ENCODE data around the gene GPALPP1.
"Not testable (repeated sequence)": the region's sequence is repeated elsewhere in the genome, so short reads cannot be mapped to it uniquely, and the experiment has no call there.

GPALPP1 gene, protein sequence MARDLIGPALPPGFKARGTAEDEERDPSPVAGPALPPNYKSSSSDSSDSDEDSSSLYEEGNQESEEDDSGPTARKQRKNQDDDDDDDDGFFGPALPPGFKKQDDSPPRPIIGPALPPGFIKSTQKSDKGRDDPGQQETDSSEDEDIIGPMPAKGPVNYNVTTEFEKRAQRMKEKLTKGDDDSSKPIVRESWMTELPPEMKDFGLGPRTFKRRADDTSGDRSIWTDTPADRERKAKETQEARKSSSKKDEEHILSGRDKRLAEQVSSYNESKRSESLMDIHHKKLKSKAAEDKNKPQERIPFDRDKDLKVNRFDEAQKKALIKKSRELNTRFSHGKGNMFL
- 24.5 to 32.5 (median 25.2) reads per million in 3 donors for total RNA-seq

- Histone ChIP-seq H3K36me3 (ENCODE audit: control insufficient read depth, insufficient read depth, low read length) (no peaks in the 10 kb centered on the region), H3K4me3 (ENCODE audit: insufficient read depth, low read depth, low read length, poor library complexity, severe bottlenecking) (peak within 1 kb of the TSS; percentile 96), H3K27me3 (replicated peaks; ENCODE audit: control insufficient read depth, insufficient read depth, low read length, poor library complexity, severe bottlenecking) (no peaks in the 10 kb centered on the region), H3K27ac (ENCODE audit: insufficient read depth, low read length, poor library complexity, severe bottlenecking) (peak within 1 kb of the TSS; percentile 89), H3K9me3 (ENCODE audit: control insufficient read depth, low read length) (no peaks in the 10 kb centered on the region), H3K4me1 (ENCODE audit: control insufficient read depth, insufficient read depth, low read length, poor library complexity, severe bottlenecking) (peaks cover 16% of the 10 kb centered on the region)
- DNase-seq: peak; percentile 82 to 89 (median 83)
These were observed at the start of gene GPALPP1, which contains the start of gene NUFIP1 for GRCh38 chr13:44989071-44989889. TSS of gene GPALPP1 (plus strand) at chr13:44989538. CDS start at chr13:44989655, 117 bp downstream. TSS of gene NUFIP1 (minus strand) at chr13:44989471. CDS start at chr13:44989436, 35 bp downstream.

DNA sequence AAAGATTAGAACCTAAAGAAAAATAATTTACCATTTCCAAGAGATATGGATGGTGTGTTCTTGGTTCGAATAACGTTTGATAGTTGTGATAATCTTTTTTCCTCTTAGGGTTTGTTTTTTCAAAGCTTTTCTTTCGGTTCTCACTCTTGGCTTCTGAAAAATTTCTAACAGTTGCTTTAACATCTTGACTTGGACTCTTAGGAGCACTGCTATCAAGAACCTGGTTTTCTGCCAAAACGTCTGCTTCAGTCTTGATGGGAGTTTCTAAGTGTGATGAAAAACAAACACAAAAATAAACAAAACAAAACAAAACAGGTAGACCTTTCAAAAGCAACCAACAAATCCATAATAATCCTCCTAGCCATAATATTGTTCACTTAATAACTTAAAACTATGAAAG, 45.9 kb upstream of the GPALPP1 start:
- H3K4me1 ChIP-seq (ENCODE audit: control insufficient read depth, insufficient read depth, low read length, poor library complexity, severe bottlenecking); H3K36me3 ChIP-seq (ENCODE audit: control insufficient read depth, insufficient read depth, low read length); H3K9me3 ChIP-seq (ENCODE audit: control insufficient read depth, low read length); DNase-seq; H3K4me3 ChIP-seq (ENCODE audit: insufficient read depth, low read depth, low read length, poor library complexity, severe bottlenecking); H3K27me3 ChIP-seq (replicated peaks; ENCODE audit: control insufficient read depth, insufficient read depth, low read length, poor library complexity, severe bottlenecking); H3K27ac ChIP-seq (ENCODE audit: insufficient read depth, low read length, poor library complexity, severe bottlenecking): not testable (repeated sequence)

DNA sequence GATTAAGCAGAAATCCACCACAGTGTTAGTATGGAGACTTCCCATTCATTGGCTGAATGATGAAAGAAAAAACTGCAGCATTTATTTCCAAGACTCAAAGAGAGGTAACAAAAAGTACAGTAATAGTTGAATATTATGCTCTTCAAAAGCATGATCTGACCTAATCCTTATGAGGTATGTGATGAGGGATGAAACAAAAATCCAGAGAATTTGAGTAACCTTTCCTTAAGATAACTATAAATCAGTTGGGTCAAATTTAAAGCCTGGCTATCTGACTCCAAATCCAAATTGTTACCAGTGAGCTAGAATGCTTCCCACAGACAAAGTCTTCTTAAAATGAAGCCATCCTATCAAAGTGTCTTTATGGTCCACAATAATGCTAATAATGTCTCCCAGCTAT, 38.2 kb upstream of the GPALPP1 start:
- no peak overlapping the region for H3K4me3 ChIP-seq (ENCODE audit: insufficient read depth, low read depth, low read length, poor library complexity, severe bottlenecking)
- no peak overlapping the region for H3K27ac ChIP-seq (ENCODE audit: insufficient read depth, low read length, poor library complexity, severe bottlenecking)
- no peaks in the 10 kb centered on the region for H3K36me3 ChIP-seq (ENCODE audit: control insufficient read depth, insufficient read depth, low read length)
- H3K27me3 ChIP-seq (replicated peaks; ENCODE audit: control insufficient read depth, insufficient read depth, low read length, poor library complexity, severe bottlenecking): no peaks in the 10 kb centered on the region
- H3K4me1 ChIP-seq (ENCODE audit: control insufficient read depth, insufficient read depth, low read length, poor library complexity, severe bottlenecking): no peaks in the 10 kb centered on the region
- no peaks in the 10 kb centered on the region for H3K9me3 ChIP-seq (ENCODE audit: control insufficient read depth, low read length)
- DNase-seq: no peak

GRCh38 chr13:44952671-44953070, 36.7 kb upstream of the GPALPP1 start:
- Histone ChIP-seq H3K36me3 (ENCODE audit: control insufficient read depth, insufficient read depth, low read length) (no peaks in the 10 kb centered on the region), H3K27ac (ENCODE audit: insufficient read depth, low read length, poor library complexity, severe bottlenecking) (no peak overlapping the region), H3K4me1 (ENCODE audit: control insufficient read depth, insufficient read depth, low read length, poor library complexity, severe bottlenecking) (no peaks in the 10 kb centered on the region), H3K27me3 (replicated peaks; ENCODE audit: control insufficient read depth, insufficient read depth, low read length, poor library complexity, severe bottlenecking) (no peaks in the 10 kb centered on the region), H3K9me3 (ENCODE audit: control insufficient read depth, low read length) (no peaks in the 10 kb centered on the region), H3K4me3 (ENCODE audit: insufficient read depth, low read depth, low read length, poor library complexity, severe bottlenecking) (no peak overlapping the region)
- no peak for DNase-seq

DNA sequence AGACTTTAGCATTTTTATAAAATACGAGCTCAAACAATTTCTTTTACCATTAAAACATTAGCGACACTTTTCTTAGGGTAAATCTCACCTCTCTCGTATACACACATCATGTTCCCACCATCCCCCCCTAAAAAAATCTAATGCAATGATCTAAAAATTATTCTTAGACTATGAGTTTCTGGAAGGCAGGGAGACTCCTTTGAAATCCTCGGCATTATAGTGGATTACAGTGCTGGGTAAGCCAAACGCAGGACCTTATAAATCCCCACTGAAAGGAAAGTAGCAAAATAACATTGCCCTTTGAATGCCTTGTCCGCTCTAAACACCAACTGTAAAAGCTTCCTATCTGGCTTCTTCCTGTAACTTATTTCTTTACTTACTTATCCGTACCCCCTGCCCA, 35.1 kb upstream of the GPALPP1 start:
- H3K27ac ChIP-seq (ENCODE audit: insufficient read depth, low read length, poor library complexity, severe bottlenecking): no peak overlapping the region
- H3K27me3 ChIP-seq (replicated peaks; ENCODE audit: control insufficient read depth, insufficient read depth, low read length, poor library complexity, severe bottlenecking): no peaks in the 10 kb centered on the region
- H3K4me1 ChIP-seq (ENCODE audit: control insufficient read depth, insufficient read depth, low read length, poor library complexity, severe bottlenecking): no peaks in the 10 kb centered on the region
- H3K9me3 ChIP-seq (ENCODE audit: control insufficient read depth, low read length): no peaks in the 10 kb centered on the region
- peaks cover 6% of the 10 kb centered on the region for H3K36me3 ChIP-seq (ENCODE audit: control insufficient read depth, insufficient read depth, low read length)
- no peak for DNase-seq
- no peak overlapping the region for H3K4me3 ChIP-seq (ENCODE audit: insufficient read depth, low read depth, low read length, poor library complexity, severe bottlenecking)

DNA sequence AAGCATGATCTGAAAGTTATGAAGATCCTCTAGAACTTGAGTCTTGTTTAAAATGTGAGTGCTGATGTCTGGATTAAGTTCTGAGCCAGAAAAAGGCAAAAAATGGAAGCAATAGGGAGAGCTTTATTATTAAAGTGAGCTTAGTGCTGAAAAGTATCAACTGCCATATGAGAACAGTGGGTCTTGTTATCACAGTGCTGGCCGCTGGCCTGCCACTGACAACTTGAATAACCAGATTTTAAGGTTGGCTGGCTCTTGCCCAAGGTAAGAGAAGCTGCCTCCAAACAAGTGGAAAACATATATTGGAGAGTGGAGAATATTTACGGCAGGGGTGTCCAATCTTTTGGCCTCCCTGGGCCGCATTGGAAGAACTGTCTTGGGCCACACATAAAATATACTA, 33.9 kb upstream of the GPALPP1 start:
- peaks cover 6% of the 10 kb centered on the region for H3K36me3 ChIP-seq (ENCODE audit: control insufficient read depth, insufficient read depth, low read length)

DNA sequence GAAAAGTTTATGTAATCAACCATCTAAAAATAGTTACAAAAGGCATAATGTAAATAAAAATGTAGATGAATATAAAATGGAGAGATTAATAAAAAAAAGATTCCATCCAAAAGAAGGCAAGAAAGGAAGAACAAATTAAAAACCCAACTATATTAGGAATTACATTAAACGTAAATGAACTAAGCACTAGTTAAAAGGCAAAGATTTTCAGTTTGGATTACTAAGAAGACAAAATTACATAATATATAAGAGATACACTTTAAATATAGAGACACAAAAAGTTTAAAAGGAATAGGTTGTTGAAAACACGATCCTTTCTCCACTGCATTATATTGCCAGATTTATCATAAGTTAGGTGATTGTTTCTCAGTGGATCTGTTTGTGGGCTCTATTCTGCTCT, 27.3 kb upstream of the GPALPP1 start:
- Histone ChIP-seq H3K4me1 (ENCODE audit: control insufficient read depth, insufficient read depth, low read length, poor library complexity, severe bottlenecking) (no peaks in the 10 kb centered on the region), H3K27ac (ENCODE audit: insufficient read depth, low read length, poor library complexity, severe bottlenecking) (no peak overlapping the region), H3K4me3 (ENCODE audit: insufficient read depth, low read depth, low read length, poor library complexity, severe bottlenecking) (no peak overlapping the region), H3K36me3 (ENCODE audit: control insufficient read depth, insufficient read depth, low read length) (peaks cover 23% of the 10 kb centered on the region), H3K27me3 (replicated peaks; ENCODE audit: control insufficient read depth, insufficient read depth, low read length, poor library complexity, severe bottlenecking) (no peaks in the 10 kb centered on the region), H3K9me3 (ENCODE audit: control insufficient read depth, low read length) (no peaks in the 10 kb centered on the region)
- no peak for DNase-seq

More for the DNA sequence above, 33.9 kb upstream of the GPALPP1 start:
- no peak for DNase-seq
- Histone ChIP-seq H3K4me3 (ENCODE audit: insufficient read depth, low read depth, low read length, poor library complexity, severe bottlenecking) (no peak overlapping the region), H3K9me3 (ENCODE audit: control insufficient read depth, low read length) (no peaks in the 10 kb centered on the region), H3K27ac (ENCODE audit: insufficient read depth, low read length, poor library complexity, severe bottlenecking) (no peak overlapping the region), H3K4me1 (ENCODE audit: control insufficient read depth, insufficient read depth, low read length, poor library complexity, severe bottlenecking) (no peaks in the 10 kb centered on the region), H3K27me3 (replicated peaks; ENCODE audit: control insufficient read depth, insufficient read depth, low read length, poor library complexity, severe bottlenecking) (no peaks in the 10 kb centered on the region)

DNA sequence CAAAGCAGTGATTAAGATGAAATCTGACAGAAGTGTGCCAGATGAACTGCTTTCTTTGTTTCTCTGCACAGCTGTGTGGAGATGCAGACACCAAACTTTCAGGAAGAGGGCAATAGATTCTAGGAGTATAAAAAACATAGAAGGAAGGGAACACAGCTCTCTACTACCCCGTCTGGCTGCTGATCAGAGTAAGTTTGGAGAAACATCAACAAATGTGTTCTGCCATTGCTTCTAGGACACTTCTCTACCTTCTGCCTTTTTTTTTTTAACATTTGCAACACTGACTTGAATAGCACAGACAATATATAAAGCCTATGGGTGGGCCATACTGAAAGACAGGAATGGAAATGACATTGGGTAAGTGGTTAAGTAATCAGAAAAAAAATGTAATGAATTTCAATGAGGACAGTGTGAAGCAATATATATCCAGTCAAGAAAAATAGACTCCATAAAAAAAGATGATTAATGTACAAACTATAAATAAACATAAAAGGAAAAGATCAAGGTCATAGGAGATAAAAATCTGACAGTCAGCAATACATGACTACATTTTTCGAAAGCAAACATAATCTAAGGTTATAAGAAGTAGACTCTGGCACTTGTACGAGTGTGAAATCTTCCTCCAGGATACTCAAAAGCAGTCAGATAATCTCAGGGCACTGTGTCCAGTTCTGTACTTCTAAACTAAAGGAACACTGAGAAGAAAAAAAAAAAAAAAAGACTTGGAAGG, 21.5 kb upstream of the GPALPP1 start:
- Histone ChIP-seq H3K27ac (ENCODE audit: insufficient read depth, low read length, poor library complexity, severe bottlenecking) (no peak overlapping the region), H3K9me3 (ENCODE audit: control insufficient read depth, low read length) (no peaks in the 10 kb centered on the region), H3K36me3 (ENCODE audit: control insufficient read depth, insufficient read depth, low read length) (peaks cover 12% of the 10 kb centered on the region), H3K27me3 (replicated peaks; ENCODE audit: control insufficient read depth, insufficient read depth, low read length, poor library complexity, severe bottlenecking) (no peaks in the 10 kb centered on the region), H3K4me3 (ENCODE audit: insufficient read depth, low read depth, low read length, poor library complexity, severe bottlenecking) (no peak overlapping the region), H3K4me1 (ENCODE audit: control insufficient read depth, insufficient read depth, low read length, poor library complexity, severe bottlenecking) (no peaks in the 10 kb centered on the region)
- DNase-seq: no peak

GRCh38 chr13:44968434-44968815, 20.9 kb upstream of the GPALPP1 start:
- Histone ChIP-seq H3K4me3 (ENCODE audit: insufficient read depth, low read depth, low read length, poor library complexity, severe bottlenecking) (no peak overlapping the region), H3K4me1 (ENCODE audit: control insufficient read depth, insufficient read depth, low read length, poor library complexity, severe bottlenecking) (no peaks in the 10 kb centered on the region), H3K27ac (ENCODE audit: insufficient read depth, low read length, poor library complexity, severe bottlenecking) (no peak overlapping the region), H3K36me3 (ENCODE audit: control insufficient read depth, insufficient read depth, low read length) (peaks cover 11% of the 10 kb centered on the region), H3K9me3 (ENCODE audit: control insufficient read depth, low read length) (no peaks in the 10 kb centered on the region), H3K27me3 (replicated peaks; ENCODE audit: control insufficient read depth, insufficient read depth, low read length, poor library complexity, severe bottlenecking) (no peaks in the 10 kb centered on the region)
- no peak for DNase-seq

Data from effector memory CD4-positive, alpha-beta T cell (primary cell).